CD4-positive, alpha-beta memory T cell (primary cell): ENCODE data around the gene KCNIP1. TPM values are rescaled to one million over a fixed set of nuclear protein-coding genes. Genes with fewer than 3 reads are reported as not detected.

Source experiments
- CTCF ChIA-PET: fragments of 350-600 bp; sonication (Branson Sonifier 250); formaldehyde crosslinking; loops from one replicate; lab custom pipeline; 2021; ENCODE audit warnings: inconsistent platforms; ENCODE audit not compliant: partially characterized antibody; lab: Charles Lee
- POLR2A ChIA-PET: fragments of 350-600 bp; sonication (Branson Sonifier 250); formaldehyde crosslinking; loops from one replicate; lab custom pipeline; 2021; ENCODE audit not compliant: partially characterized antibody; lab: Charles Lee
- DNase-seq, 5 donors: peaks; one replicate each; pipeline versions ENCODE4 v3.0.0 to v3.0.0-alpha.2; 2020 to 2022; ENCODE audit warnings: mixed read lengths in 1 of 5
- H3K27ac ChIP-seq: one replicate; pipeline ENCODE4 v1.7.0; 2013; ENCODE audit warnings: low read depth, low read length
- H3K27me3 ChIP-seq: 2 replicates; pipeline ENCODE4 v1.7.0; 2013; ENCODE audit warnings: mild to moderate bottlenecking, low read length, moderate library complexity; ENCODE audit not compliant: insufficient read depth
- H3K36me3 ChIP-seq: 2 replicates; pipeline ENCODE4 v1.7.0; 2013; ENCODE audit warnings: mild to moderate bottlenecking, low read length, moderate library complexity; ENCODE audit not compliant: insufficient read depth
- H3K4me1 ChIP-seq: 2 replicates; pipeline ENCODE4 v1.7.0; 2013; ENCODE audit warnings: mild to moderate bottlenecking, low read length, moderate library complexity; ENCODE audit not compliant: insufficient read depth
- H3K4me3 ChIP-seq, 2 donors: one replicate each; pipeline ENCODE4 v1.7.0; 2013; ENCODE audit warnings: low read length in 2 of 2, mild to moderate bottlenecking in 1 of 2
- H3K9me3 ChIP-seq, 2 donors: one replicate each; pipeline ENCODE4 v1.7.0; 2013; ENCODE audit warnings: low read length in 2 of 2, control low read depth in 1 of 2; ENCODE audit not compliant: control insufficient read depth in 1 of 2
- H3K27ac Mint-ChIP-seq, 7 donors: one replicate each; pipeline ENCODE4 v1.8.0; 2020 to 2021; ENCODE audit warnings: mixed read lengths in 7 of 7, mild to moderate bottlenecking in 6 of 7, inconsistent platforms in 3 of 7, moderate library complexity in 3 of 7
- H3K27me3 Mint-ChIP-seq, 2 donors: one replicate each; pipeline ENCODE4 v1.8.0; 2020 to 2021; ENCODE audit warnings: mixed read lengths in 2 of 2
- H3K36me3 Mint-ChIP-seq, 2 donors: one replicate each; pipeline ENCODE4 v1.8.0; 2020 to 2021; ENCODE audit warnings: mixed read lengths in 2 of 2, inconsistent platforms in 1 of 2, mild to moderate bottlenecking in 1 of 2
- H3K4me1 Mint-ChIP-seq, 4 donors: one replicate each; pipeline ENCODE4 v1.8.0; 2020 to 2021; ENCODE audit warnings: mixed read lengths in 4 of 4, mild to moderate bottlenecking in 1 of 4
- H3K4me3 Mint-ChIP-seq, 8 donors: one replicate each; pipeline ENCODE4 v1.8.0; 2020 to 2021; ENCODE audit warnings: mixed read lengths in 8 of 8, mild to moderate bottlenecking in 7 of 8, moderate library complexity in 6 of 8, inconsistent platforms in 3 of 8
- H3K9me3 Mint-ChIP-seq, 8 donors: one replicate each; pipeline ENCODE4 v1.8.0; 2020 to 2021; ENCODE audit warnings: mixed read lengths in 8 of 8, mild to moderate bottlenecking in 5 of 8, inconsistent platforms in 3 of 8, moderate library complexity in 1 of 8
- intact Hi-C: fragments of 100-400 bp; cut with micrococcal nuclease; formaldehyde crosslinking; loops from one replicate; pipeline ENCODE4 v1.15.1; 2023
- polyA plus RNA-seq, 2 donors: library from polyadenylated mRNA; unstranded; fragments of 300-500 nt; fragmentation: Illumina TruSeq; gene quantifications; one replicate each; pipeline ENCODE4 v1.2.3, GENCODE V29; 2021
- total RNA-seq, 2 experiments: library from RNA; stranded (reverse); gene quantifications; one replicate each; pipeline ENCODE4 v1.2.3, GENCODE V29; 2021

KCNIP1 gene
- total and polyA plus RNA-seq, 4 experiments from 2014 or later = not detected

DNA sequence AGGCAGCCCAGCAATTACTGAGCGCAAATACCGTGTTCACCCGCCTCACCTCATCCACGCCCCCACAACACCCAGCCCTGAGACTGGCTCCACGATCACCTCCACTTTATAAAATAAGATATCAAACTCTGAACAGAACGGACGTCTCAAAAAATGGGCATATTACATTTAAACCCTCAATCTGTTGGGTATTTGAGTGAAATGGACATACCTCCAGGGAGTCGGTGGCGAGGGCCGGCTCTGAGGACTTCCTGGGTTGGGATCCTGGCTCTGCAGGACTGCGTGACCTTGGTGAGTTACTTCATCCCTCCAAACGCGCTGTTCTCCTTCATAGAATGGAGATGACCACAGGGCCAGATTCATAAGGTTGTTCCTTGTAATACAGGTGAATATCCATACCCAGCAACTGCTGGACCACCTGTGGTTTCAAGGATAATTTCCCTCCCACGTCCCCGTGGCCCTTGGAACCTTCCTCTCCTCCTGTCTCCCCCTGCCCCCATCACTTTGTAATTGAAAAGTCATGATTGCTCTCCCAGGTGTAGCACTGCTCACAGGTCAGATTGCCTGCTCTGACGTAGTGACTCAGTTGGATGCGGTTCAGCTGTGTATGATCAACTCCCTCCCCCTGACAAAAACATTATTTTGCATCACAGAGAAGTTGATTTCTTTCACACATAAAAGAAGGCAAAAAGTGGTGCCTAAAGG lies 135.6 kb downstream of the KCNIP1 start:
- ChIA-PET POLR2A (no interaction called here), CTCF (interaction anchor here (0.9 to 1.7 kb wide), 8 partner anchors 9 to 568 kb away, joined by 3 to 7 read pairs (median 4); no protein-coding TSS in a partner anchor)
- Mint-ChIP-seq H3K36me3 (no peaks in the 10 kb centered on the region), H3K27ac (no peak overlapping the region), H3K4me3 (no peak overlapping the region), H3K27me3 (peaks cover 15 to 30% of the 10 kb centered on the region in 2 donors), H3K4me1 (peaks cover 2 to 6% (median 4%) of the 10 kb centered on the region in 4 donors), H3K9me3 (peaks cover 0 to 3% (median 0%) of the 10 kb centered on the region in 8 donors)
- intact Hi-C loops = no loop called here
- H3K4me3 ChIP-seq = no peak overlapping the region
- no peak overlapping the region for H3K27ac ChIP-seq
- peaks cover 2% of the 10 kb centered on the region for H3K4me1 ChIP-seq
- H3K36me3 ChIP-seq = no peaks in the 10 kb centered on the region
- no peak for DNase-seq
- H3K27me3 ChIP-seq = no peaks in the 10 kb centered on the region
- no peaks in the 10 kb centered on the region for H3K9me3 ChIP-seq

DNA sequence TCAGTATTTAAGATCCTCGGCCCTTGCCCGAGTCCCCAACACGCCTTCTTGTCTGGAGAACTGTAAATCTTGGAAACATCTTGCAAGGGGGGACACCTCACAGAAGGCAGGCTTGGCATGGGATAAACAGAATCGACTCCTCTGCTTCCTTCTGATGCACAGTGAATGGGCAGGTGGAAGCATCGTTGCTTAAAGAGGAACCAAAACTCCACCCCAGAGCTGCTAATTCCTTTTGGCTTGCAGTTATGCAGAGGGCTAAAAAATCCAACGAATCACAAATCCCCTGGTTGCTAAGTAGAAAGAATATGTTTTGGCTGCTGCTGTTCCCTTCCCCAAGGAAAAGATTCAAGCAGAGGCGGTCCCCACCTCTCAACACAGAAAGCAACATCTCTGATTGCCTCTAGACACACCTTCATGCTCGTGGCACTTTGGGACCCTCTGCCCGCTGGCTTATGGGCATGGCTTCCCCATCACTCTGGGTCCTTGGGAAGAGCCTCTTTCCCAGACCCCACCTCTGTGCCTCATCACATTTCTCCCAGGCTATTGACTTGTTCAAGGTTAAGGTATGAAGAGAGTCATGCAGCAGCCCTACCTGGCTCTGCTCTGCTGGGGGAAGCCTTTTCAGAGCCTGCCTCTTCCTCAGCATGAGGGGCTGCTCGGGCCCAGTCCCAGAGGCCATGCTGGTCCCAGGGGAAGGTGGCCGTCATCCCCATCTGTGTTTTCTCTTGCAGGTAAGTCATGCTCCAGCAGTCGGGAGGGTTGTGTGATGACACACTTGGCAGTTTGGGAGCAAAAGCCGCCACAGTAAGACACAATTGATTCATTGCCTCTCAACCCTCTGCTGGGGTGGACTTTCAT lies 137.1 kb downstream of the KCNIP1 start:
- H3K4me3 Mint-ChIP-seq = no peak overlapping the region
- Histone ChIP-seq H3K27ac (no peak overlapping the region), H3K4me3 (no peak overlapping the region), H3K36me3 (no peaks in the 10 kb centered on the region), H3K27me3 (no peaks in the 10 kb centered on the region), H3K9me3 (no peaks in the 10 kb centered on the region), H3K4me1 (no peaks in the 10 kb centered on the region)
- ChIA-PET CTCF (no interaction called here), POLR2A (no interaction called here)
- peaks cover 0 to 3% (median 1%) of the 10 kb centered on the region in 4 donors for H3K4me1 Mint-ChIP-seq
- H3K27me3 Mint-ChIP-seq = peaks cover 20 to 31% of the 10 kb centered on the region in 2 donors
- DNase-seq = no peak
- intact Hi-C loops = no loop called here
- peaks cover 0 to 1% (median 0%) of the 10 kb centered on the region in 8 donors for H3K9me3 Mint-ChIP-seq
- no peak overlapping the region for H3K27ac Mint-ChIP-seq
- H3K36me3 Mint-ChIP-seq = no peaks in the 10 kb centered on the region

- no peaks in the 10 kb centered on the region for H3K4me1 ChIP-seq
- Mint-ChIP-seq H3K4me3 (no peak overlapping the region), H3K36me3 (no peaks in the 10 kb centered on the region), H3K4me1 (peaks cover 0 to 3% (median 1%) of the 10 kb centered on the region in 4 donors), H3K27me3 (peaks cover 22 to 35% of the 10 kb centered on the region in 2 donors), H3K27ac (no peak overlapping the region), H3K9me3 (no peaks in the 10 kb centered on the region)
- no peak for DNase-seq
- POLR2A ChIA-PET = no interaction called here
- no peaks in the 10 kb centered on the region for H3K36me3 ChIP-seq
- CTCF ChIA-PET = no interaction called here
- intact Hi-C loops = no loop called here
- no peaks in the 10 kb centered on the region for H3K27me3 ChIP-seq
- no peak overlapping the region for H3K27ac ChIP-seq
- no peak overlapping the region for H3K4me3 ChIP-seq
- H3K9me3 ChIP-seq = no peaks in the 10 kb centered on the region
Measured at GRCh38 chr5:170641589-170642031, 137.8 kb downstream of the KCNIP1 start.

- peaks cover 0 to 3% (median 1%) of the 10 kb centered on the region in 4 donors for H3K4me1 Mint-ChIP-seq
- no peaks in the 10 kb centered on the region for H3K36me3 Mint-ChIP-seq
- intact Hi-C loops = no loop called here
- Histone ChIP-seq H3K27ac (no peak overlapping the region), H3K4me3 (no peak overlapping the region), H3K36me3 (no peaks in the 10 kb centered on the region), H3K9me3 (no peaks in the 10 kb centered on the region), H3K27me3 (no peaks in the 10 kb centered on the region), H3K4me1 (no peaks in the 10 kb centered on the region)
- ChIA-PET CTCF (interaction anchor here (3.4 kb wide), 1 partner anchor 10 kb away, joined by 21 read pairs; no protein-coding TSS in a partner anchor), POLR2A (no interaction called here)
- no peak overlapping the region for H3K27ac Mint-ChIP-seq
- no peak overlapping the region for H3K4me3 Mint-ChIP-seq
- peaks cover 23 to 36% of the 10 kb centered on the region in 2 donors for H3K27me3 Mint-ChIP-seq
- DNase-seq = no peak
- no peaks in the 10 kb centered on the region for H3K9me3 Mint-ChIP-seq
Measured at GRCh38 chr5:170642066-170642735, 138.4 kb downstream of the KCNIP1 start.

DNA sequence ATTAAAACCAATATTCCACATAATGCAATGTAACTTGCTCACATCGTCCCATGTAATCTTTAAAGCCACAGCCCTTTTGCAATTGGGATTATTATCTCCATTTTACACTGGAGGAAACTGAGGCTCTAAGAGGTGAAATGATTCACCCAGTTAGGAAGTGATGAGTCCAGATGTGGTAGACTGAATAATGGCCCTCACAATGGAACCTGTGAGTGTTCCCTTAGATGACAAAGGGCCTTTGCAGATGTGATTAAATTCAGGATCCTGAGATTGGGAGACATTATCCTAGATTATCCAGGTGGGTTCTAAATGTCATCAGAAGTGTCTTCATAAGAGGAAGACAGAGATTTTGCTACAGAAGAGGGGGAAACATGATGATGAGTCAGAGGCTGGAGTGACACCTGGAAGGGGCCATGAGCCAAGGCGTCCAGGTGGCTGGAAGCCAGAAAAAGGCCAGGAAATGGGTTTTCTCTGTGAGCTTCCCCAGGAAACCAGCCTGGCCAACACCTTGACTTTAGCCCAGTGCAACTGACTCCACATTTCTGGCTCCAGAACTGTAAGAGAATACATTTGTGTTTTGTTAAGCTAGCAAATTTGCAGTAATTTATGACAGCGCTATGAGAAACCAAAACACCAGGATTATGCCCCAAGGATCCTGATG lies 139.1 kb downstream of the KCNIP1 start:
- Histone ChIP-seq H3K36me3 (no peaks in the 10 kb centered on the region), H3K27ac (no peak overlapping the region), H3K4me3 (no peak overlapping the region), H3K27me3 (no peaks in the 10 kb centered on the region), H3K9me3 (no peaks in the 10 kb centered on the region), H3K4me1 (no peaks in the 10 kb centered on the region)
- intact Hi-C loops = no loop called here
- H3K36me3 Mint-ChIP-seq = no peaks in the 10 kb centered on the region
- no peaks in the 10 kb centered on the region for H3K9me3 Mint-ChIP-seq
- H3K27ac Mint-ChIP-seq = no peak overlapping the region
- no peak overlapping the region for H3K4me3 Mint-ChIP-seq
- peaks cover 0 to 3% (median 1%) of the 10 kb centered on the region in 4 donors for H3K4me1 Mint-ChIP-seq
- DNase-seq = no peak
- peaks cover 25 to 31% of the 10 kb centered on the region in 2 donors for H3K27me3 Mint-ChIP-seq
- ChIA-PET POLR2A (no interaction called here), CTCF (interaction anchor here (3.4 kb wide), 1 partner anchor 11 kb away, joined by 21 read pairs; no protein-coding TSS in a partner anchor)

DNA sequence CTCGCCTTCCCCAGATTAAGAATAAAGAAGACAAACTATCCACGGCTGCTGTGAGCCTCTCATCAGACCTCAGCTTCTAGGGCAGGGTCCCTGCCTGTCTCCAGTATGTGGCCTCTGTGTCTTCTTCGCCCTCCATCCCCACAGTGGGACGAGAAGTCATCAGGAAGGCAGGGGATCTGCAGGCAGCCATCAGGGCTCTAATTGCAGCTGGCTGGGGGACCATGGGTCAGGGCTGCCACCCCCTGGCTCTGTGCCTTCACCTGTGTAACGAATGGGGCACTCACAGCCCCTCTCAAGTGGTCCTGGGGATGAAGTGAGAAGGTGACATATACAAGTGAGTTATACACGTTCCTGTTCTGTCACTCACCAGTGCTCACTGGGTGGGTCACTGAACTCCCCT lies 139.8 kb downstream of the KCNIP1 start:
- Mint-ChIP-seq H3K27me3 (peaks cover 23 to 30% of the 10 kb centered on the region in 2 donors), H3K4me1 (peaks cover 0 to 3% (median under 1%) of the 10 kb centered on the region in 4 donors), H3K9me3 (no peaks in the 10 kb centered on the region), H3K36me3 (no peaks in the 10 kb centered on the region), H3K27ac (no peak overlapping the region), H3K4me3 (no peak overlapping the region)
- Histone ChIP-seq H3K27me3 (no peaks in the 10 kb centered on the region), H3K27ac (no peak overlapping the region), H3K4me3 (no peak overlapping the region), H3K36me3 (no peaks in the 10 kb centered on the region), H3K9me3 (no peaks in the 10 kb centered on the region), H3K4me1 (no peaks in the 10 kb centered on the region)
- DNase-seq = no peak
- ChIA-PET CTCF (interaction anchor here (3.4 kb wide), 1 partner anchor 11 kb away, joined by 21 read pairs; no protein-coding TSS in a partner anchor), POLR2A (no interaction called here)
- intact Hi-C loops = no loop called here
